ENCODE measurements around the gene MINDY2.
"Not testable (repeated sequence)": the region's sequence is repeated elsewhere in the genome, so short reads cannot be mapped to it uniquely, and the experiment has no call there.

The MINDY2 gene

DNA sequence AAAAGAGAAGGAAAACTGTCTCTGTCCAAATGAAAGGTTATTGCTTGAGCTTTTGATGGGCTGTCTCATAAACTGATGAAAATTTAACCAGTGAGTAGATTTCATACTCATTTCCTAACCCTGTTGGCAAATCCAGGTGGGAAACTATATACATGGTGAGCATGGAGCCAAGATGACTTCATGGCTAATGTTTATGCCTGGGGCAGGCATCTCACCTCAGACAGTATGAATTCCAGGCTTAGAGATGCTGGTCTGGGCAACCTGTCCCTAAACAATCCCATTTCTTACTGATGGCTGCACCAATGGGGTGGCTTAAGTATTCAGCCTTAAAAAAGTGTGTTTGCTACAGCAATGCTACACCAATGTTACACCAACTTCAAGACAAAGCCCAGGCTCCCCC is 104.2 kb downstream of the MINDY2 start:
- TF ChIP-seq, protein P1, sequence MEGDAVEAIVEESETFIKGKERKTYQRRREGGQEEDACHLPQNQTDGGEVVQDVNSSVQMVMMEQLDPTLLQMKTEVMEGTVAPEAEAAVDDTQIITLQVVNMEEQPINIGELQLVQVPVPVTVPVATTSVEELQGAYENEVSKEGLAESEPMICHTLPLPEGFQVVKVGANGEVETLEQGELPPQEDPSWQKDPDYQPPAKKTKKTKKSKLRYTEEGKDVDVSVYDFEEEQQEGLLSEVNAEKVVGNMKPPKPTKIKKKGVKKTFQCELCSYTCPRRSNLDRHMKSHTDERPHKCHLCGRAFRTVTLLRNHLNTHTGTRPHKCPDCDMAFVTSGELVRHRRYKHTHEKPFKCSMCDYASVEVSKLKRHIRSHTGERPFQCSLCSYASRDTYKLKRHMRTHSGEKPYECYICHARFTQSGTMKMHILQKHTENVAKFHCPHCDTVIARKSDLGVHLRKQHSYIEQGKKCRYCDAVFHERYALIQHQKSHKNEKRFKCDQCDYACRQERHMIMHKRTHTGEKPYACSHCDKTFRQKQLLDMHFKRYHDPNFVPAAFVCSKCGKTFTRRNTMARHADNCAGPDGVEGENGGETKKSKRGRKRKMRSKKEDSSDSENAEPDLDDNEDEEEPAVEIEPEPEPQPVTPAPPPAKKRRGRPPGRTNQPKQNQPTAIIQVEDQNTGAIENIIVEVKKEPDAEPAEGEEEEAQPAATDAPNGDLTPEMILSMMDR (IDR thresholded peaks at IDR 0.05; ENCODE audit: low read depth, low read length, missing control alignments) = no peak
- H3K4me3 ChIP-seq (ENCODE audit: low read depth, low read length) = no peak overlapping the region
- in situ Hi-C loops (cut with HindIII; ENCODE audit: low sequenced_read_pairs) = loop anchor here (25.0 kb wide), 1 partner anchor 613 kb away; no protein-coding TSS in a partner anchor
- DNase-seq (ENCODE audit: low read depth) = no peak

DNA sequence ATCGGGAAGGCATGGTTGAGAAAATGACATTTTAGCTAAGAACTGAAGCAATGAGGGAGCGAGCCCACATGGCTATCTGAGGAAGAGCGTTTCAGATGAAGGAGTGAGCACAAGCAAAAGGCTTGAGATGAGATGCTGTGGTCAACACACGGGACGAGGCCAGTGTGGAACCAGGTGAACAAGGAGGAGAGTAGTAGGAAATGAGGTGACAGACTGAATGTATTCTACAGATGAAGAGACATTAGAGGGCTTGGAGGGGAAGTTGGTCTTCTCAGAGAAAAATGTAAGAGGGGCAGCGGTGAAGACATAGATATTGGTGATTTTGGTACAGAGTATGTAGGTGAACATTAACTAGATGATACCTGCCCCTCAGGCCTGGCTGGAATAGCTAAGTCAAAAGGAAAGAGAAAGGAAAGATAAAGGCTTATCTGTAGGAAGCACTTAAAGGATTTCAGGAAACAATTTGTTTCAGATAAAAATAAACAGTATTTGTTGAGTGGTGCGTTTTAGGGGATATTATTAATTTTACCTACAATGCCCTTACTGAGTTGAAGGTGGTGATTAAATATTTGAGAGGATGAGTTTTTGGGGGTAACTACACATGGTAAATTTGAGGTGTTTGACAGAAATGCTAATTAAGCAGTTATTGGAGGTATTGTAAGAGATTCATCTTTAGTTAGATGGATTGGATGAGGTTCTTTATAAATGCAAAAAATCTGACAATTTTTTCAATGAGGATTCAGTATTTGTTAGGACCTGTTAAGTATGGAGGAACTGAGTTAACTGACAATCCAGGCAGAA is 105.4 kb downstream of the MINDY2 start:
- in situ Hi-C loops (cut with HindIII; ENCODE audit: low sequenced_read_pairs) = loop anchor here (25.0 kb wide), 1 partner anchor 614 kb away; no protein-coding TSS in a partner anchor
- TF ChIP-seq, protein P1 (IDR thresholded peaks at IDR 0.05; ENCODE audit: low read depth, low read length, missing control alignments) = no peak
- H3K4me3 ChIP-seq (ENCODE audit: low read depth, low read length) = no peak overlapping the region
- no peak for DNase-seq (ENCODE audit: low read depth)

GRCh38 chr15:58877999-58878825 is 107.1 kb downstream of the MINDY2 start:
- in situ Hi-C loops (cut with HindIII; ENCODE audit: low sequenced_read_pairs) = loop anchor here (25.0 kb wide), 1 partner anchor 616 kb away; no protein-coding TSS in a partner anchor
- H3K4me3 ChIP-seq (ENCODE audit: low read depth, low read length) = no peak overlapping the region
- no peak for DNase-seq (ENCODE audit: low read depth)
- TF ChIP-seq, protein P1 (IDR thresholded peaks at IDR 0.05; ENCODE audit: low read depth, low read length, missing control alignments) = no peak

DNA sequence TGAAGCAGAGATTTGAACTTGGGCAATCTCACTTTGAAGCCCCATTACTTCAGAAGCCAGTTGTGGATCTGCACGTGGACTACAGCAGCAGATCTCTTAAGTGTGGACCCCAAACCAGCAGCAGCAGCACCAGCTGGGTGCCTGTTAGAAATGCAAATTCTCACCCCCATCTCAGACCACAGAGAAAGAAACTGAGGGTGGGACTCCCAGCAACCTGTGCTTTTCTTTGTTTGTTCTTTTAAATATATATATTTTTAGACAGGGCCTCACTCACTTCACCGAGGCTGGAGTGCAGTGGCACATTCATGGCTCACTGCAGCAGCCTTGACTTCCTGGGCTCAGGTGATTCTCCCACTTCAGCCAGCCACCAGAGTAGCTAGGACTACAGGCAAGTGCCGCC is 109.2 kb downstream of the MINDY2 start:
- DNase-seq (ENCODE audit: low read depth) = no peak
- TF ChIP-seq, protein P1 (IDR thresholded peaks at IDR 0.05; ENCODE audit: low read depth, low read length, missing control alignments) = no peak
- in situ Hi-C loops (cut with HindIII; ENCODE audit: low sequenced_read_pairs) = loop anchor here (25.0 kb wide), 1 partner anchor 618 kb away; no protein-coding TSS in a partner anchor
- no peak overlapping the region for H3K4me3 ChIP-seq (ENCODE audit: low read depth, low read length)

DNA sequence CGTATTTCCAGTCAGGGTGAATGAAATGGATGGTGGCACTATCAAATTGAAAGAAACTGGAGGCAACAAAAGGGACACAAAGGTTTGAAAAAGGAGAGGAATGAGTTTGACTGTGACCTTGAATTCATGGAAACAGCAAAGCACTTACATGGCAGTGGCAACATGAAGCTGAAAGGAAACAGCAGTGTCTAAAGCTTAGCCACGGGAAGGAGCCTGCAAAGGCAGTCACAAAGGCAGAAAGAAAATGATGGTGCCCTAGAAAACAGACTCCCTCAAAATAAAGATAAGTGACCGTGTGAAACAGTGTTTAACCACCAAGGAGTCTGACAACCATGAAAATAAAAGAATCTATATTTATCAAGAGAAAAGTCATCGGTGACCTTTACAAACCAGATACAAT is 111.1 kb downstream of the MINDY2 start:
- in situ Hi-C loops (cut with HindIII; ENCODE audit: low sequenced_read_pairs) = loop anchor here (25.0 kb wide), 1 partner anchor 620 kb away; no protein-coding TSS in a partner anchor
- DNase-seq (ENCODE audit: low read depth) = no peak
- no peak overlapping the region for H3K4me3 ChIP-seq (ENCODE audit: low read depth, low read length)
- TF ChIP-seq, protein P1 (IDR thresholded peaks at IDR 0.05; ENCODE audit: low read depth, low read length, missing control alignments) = no peak

DNA sequence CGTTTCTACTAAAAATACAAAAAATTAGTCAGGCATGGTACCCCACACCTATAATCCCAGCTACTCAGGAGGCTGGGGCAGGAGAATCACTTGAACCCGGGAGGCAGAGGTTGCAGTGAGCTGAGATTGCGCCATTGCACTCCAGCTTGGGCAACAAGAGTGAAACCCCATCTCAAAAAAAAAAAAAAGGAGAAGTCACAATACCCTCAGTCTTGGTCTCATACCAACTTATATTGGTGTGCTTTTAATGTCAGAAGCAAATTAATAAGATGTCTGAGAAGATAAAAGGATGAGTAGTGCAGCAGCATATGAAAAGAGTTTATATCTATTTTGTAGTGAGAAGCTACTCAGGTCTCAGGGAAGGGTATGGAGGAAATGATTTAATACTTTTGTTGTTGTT is 112.8 kb downstream of the MINDY2 start:
- not testable (repeated sequence) for H3K4me3 ChIP-seq (ENCODE audit: low read depth, low read length); DNase-seq (ENCODE audit: low read depth)
- in situ Hi-C loops (cut with HindIII; ENCODE audit: low sequenced_read_pairs) = loop anchor here (25.0 kb wide), 1 partner anchor 622 kb away; no protein-coding TSS in a partner anchor

All from astrocyte of the cerebellum (primary cell).